SK-N-SH (cell line): ENCODE data around the gene ABCA3. TPM values are rescaled to one million over a fixed set of nuclear protein-coding genes. Genes with fewer than 3 reads are reported as not detected.

Experiments used
- CTCF ChIA-PET: fragments of 300-600, 350-600 bp; formaldehyde crosslinking; extraction: SDS; loops from one replicate; lab custom pipeline; 2021; lab: Yijun Ruan, JAX
- POLR2A ChIA-PET: fragments of 350-600 bp; sonication (Branson Sonifier 250); formaldehyde crosslinking; extraction: SDS; loops from one replicate; lab custom pipeline; 2020; ENCODE audit warnings: antibody characterized with exemption, inconsistent platforms; lab: Yijun Ruan, JAX
- DNase-seq: peaks from one replicate; pipeline ENCODE4 v3.0.0; 2012
- H2AFZ ChIP-seq: fragments of 200-600 bp; sonication (generic); 2 replicates; pipeline ENCODE4 v1.8.1; 2016; ENCODE audit warnings: antibody characterized with exemption, mild to moderate bottlenecking, low read depth
- H3F3A ChIP-seq: fragments of 200-600 bp; sonication (generic); replicated peaks from 2 replicates; pipeline ENCODE3; 2016; ENCODE audit warnings: antibody characterized with exemption, mild to moderate bottlenecking; ENCODE audit not compliant: insufficient read depth
- H3K27ac ChIP-seq, 2 experiments: fragments of 200-500 bp in 1 of 2; fragments of 200-600 bp in 1 of 2; sonication (Bioruptor generic) in 1 of 2; sonication (generic), shearing (Covaris generic) in 1 of 2; 2 replicates each; pipeline versions ENCODE4 v1.5.1 to v1.6.1; 2014 to 2016; ENCODE audit warnings: low read depth in 2 of 2, inconsistent platforms in 1 of 2, low read length in 1 of 2, mild to moderate bottlenecking in 1 of 2, mixed read lengths in 1 of 2
- H3K27me3 ChIP-seq: fragments of 200-600 bp; sonication (generic), shearing (Covaris generic); 2 replicates; pipeline ENCODE4 v1.6.1; 2016; ENCODE audit warnings: mixed run types; ENCODE audit not compliant: insufficient read depth
- H3K36me3 ChIP-seq, 2 experiments: fragments of 200-500 bp in 1 of 2; fragments of 200-600 bp in 1 of 2; sonication (Bioruptor generic) in 1 of 2; sonication (generic) in 1 of 2; replicated peaks in 1 of 2; 2 replicates each; pipeline versions ENCODE3 to v1.5.1; 2014 to 2016; ENCODE audit warnings: low read length in 1 of 2, mild to moderate bottlenecking in 1 of 2; ENCODE audit not compliant: insufficient read depth in 2 of 2, control insufficient read depth in 1 of 2
- H3K4me1 ChIP-seq, 2 experiments: fragments of 200-500 bp in 1 of 2; fragments of 200-600 bp in 1 of 2; sonication (Bioruptor generic) in 1 of 2; sonication (generic), shearing (Covaris generic) in 1 of 2; 2 replicates each; pipeline versions ENCODE4 v1.5.1 to v1.6.1; 2014 to 2016; ENCODE audit warnings: low read depth in 1 of 2, low read length in 1 of 2, mixed run types in 1 of 2; ENCODE audit not compliant: insufficient read depth in 2 of 2, control insufficient read depth in 1 of 2
- H3K4me2 ChIP-seq: fragments of 200-600 bp; sonication (generic), shearing (Covaris generic); 2 replicates; pipeline ENCODE4 v1.6.1; 2017; ENCODE audit warnings: mixed run types
- H3K4me3 ChIP-seq, 2 experiments: fragments of 200-500 bp in 1 of 2; fragments of 200-600 bp in 1 of 2; sonication (Bioruptor generic) in 1 of 2; sonication (generic), shearing (Covaris generic) in 1 of 2; 2 replicates each; pipeline versions ENCODE4 v1.5.1 to v1.8.1; 2014 to 2016; ENCODE audit warnings: low read depth in 2 of 2, inconsistent platforms in 1 of 2, low read length in 1 of 2, mild to moderate bottlenecking in 1 of 2, mixed read lengths in 1 of 2, moderate library complexity in 1 of 2
- H3K79me2 ChIP-seq: fragments of 200-600 bp; sonication (generic); 2 replicates; pipeline ENCODE4 v1.8.1; 2017; ENCODE audit warnings: mild to moderate bottlenecking; ENCODE audit not compliant: insufficient read depth
- H3K9ac ChIP-seq: fragments of 200-600 bp; sonication (generic); 2 replicates; pipeline ENCODE4 v1.6.1; 2017; ENCODE audit warnings: mixed run types
- H3K9me2 ChIP-seq: fragments of 200-600 bp; sonication (generic); 2 replicates; pipeline ENCODE4 v1.6.1; 2017; ENCODE audit warnings: mixed run types
- H3K9me3 ChIP-seq: fragments of 200-600 bp; sonication (generic); 2 replicates; pipeline ENCODE4 v1.6.1; 2017; ENCODE audit warnings: mixed run types, mild to moderate bottlenecking, moderate library complexity
- H4K20me1 ChIP-seq: fragments of 200-600 bp; sonication (generic); 2 replicates; pipeline ENCODE4 v1.6.1; 2017; ENCODE audit warnings: mild to moderate bottlenecking, mixed run types; ENCODE audit not compliant: insufficient read depth
- CHD2 ChIP-seq: fragments of 150-350 bp; IDR thresholded peaks from 2 replicates; pipeline ENCODE4 v1.6.1; 2018; ENCODE audit warnings: low read length; ENCODE audit not compliant: partially characterized antibody
- ELF1 ChIP-seq: IDR thresholded peaks from 2 replicates; pipeline ENCODE4 v1.4.0; 2012
- EZH2phosphoT487 ChIP-seq: fragments of 200-600 bp; sonication (generic); IDR thresholded peaks from 2 replicates; pipeline ENCODE4 v1.6.1; 2017; ENCODE audit warnings: low read depth, mixed run types, mild to moderate bottlenecking, antibody characterized with exemption, moderate library complexity, borderline replicate concordance
- FOXJ3 ChIP-seq: sonication (generic); formaldehyde crosslinking; IDR thresholded peaks from 2 replicates; pipeline ENCODE4 v1.5.1; 2020; ENCODE audit warnings: mild to moderate bottlenecking, missing genetic modification reagents
- GABPA ChIP-seq: IDR thresholded peaks from 2 replicates; pipeline ENCODE4 v1.4.0; 2012; ENCODE audit warnings: low read depth, mild to moderate bottlenecking
- GATA2 ChIP-seq: sonication (generic); formaldehyde crosslinking; IDR thresholded peaks from 2 replicates; pipeline ENCODE4 v1.5.0; 2020; ENCODE audit warnings: mild to moderate bottlenecking, missing genetic modification reagents
- JUND ChIP-seq: IDR thresholded peaks from 2 replicates; pipeline ENCODE4 v1.4.0; 2012
- NFIC ChIP-seq: IDR thresholded peaks from 2 replicates; pipeline ENCODE4 v1.4.0; 2012; ENCODE audit warnings: borderline replicate concordance
- POLR2AphosphoS5 ChIP-seq: IDR thresholded peaks from 2 replicates; pipeline ENCODE4 v1.6.1; 2012; ENCODE audit warnings: low read depth, low read length
- RCOR1 ChIP-seq: fragments of 150-350 bp; IDR thresholded peaks from 2 replicates; pipeline ENCODE4 v1.6.1; 2017; ENCODE audit warnings: antibody characterized with exemption, low read length
- RFX5 ChIP-seq: IDR thresholded peaks from 2 replicates; pipeline ENCODE4 v1.6.1; 2012; ENCODE audit warnings: mild to moderate bottlenecking, improper control_type of control experiment, low read length
- SIN3A ChIP-seq: IDR thresholded peaks from 2 replicates; pipeline ENCODE4 v1.6.1; 2012; ENCODE audit warnings: low read depth, mild to moderate bottlenecking, low read length, moderate library complexity, borderline replicate concordance
- SMC3 ChIP-seq: IDR thresholded peaks from 2 replicates; pipeline ENCODE4 v1.6.1; 2012; ENCODE audit warnings: low read depth, low read length, improper control_type of control experiment
- TAF1 ChIP-seq: IDR thresholded peaks from 2 replicates; pipeline ENCODE4 v1.6.1; 2012; ENCODE audit warnings: low read depth, mild to moderate bottlenecking, low read length, moderate library complexity, borderline replicate concordance
- TEAD4 ChIP-seq: IDR thresholded peaks from 2 replicates; pipeline ENCODE4 v1.4.0; 2012; ENCODE audit warnings: mild to moderate bottlenecking, borderline replicate concordance; ENCODE audit not compliant: insufficient read depth
- YY1 ChIP-seq: IDR thresholded peaks from 2 replicates; pipeline ENCODE4 v1.4.0; 2012; ENCODE audit warnings: low read depth, mild to moderate bottlenecking
- WGBS: methylation state at CpG from one replicate; pipeline ENCODE4 v1.1.6; 2017; ENCODE audit warnings: low lambda C conversion rate; 5-methylcytosine and 5-hydroxymethylcytosine counted together
- polyA plus RNA-seq, 3 experiments: library from polyadenylated mRNA; depleted of rRNA; stranded (reverse); fragments of >200 nt; gene quantifications; 2 replicates each; pipeline ENCODE4 v1.2.3, GENCODE V29; 2012
- TF ChIP-seq, protein P1 (sequence below): IDR thresholded peaks from 2 replicates; pipeline ENCODE4 v1.4.0; 2012; ENCODE audit warnings: low read depth, borderline replicate concordance
- TF ChIP-seq, protein P2 (sequence below): IDR thresholded peaks from 2 replicates; pipeline ENCODE4; 2012
- TF ChIP-seq, protein P3 (sequence below): IDR thresholded peaks from 2 replicates; pipeline ENCODE4 v1.4.0; 2012; ENCODE audit warnings: low read depth, borderline replicate concordance
- TF ChIP-seq, protein P4 (sequence below): fragments of 150-350 bp; IDR thresholded peaks from 2 replicates; pipeline ENCODE4 v1.6.1; 2016; ENCODE audit warnings: mild to moderate bottlenecking, low read depth, low read length
- TF ChIP-seq, protein P5 (sequence below): fragments of 150-350 bp; IDR thresholded peaks from 2 replicates; pipeline ENCODE4 v1.6.1; 2017; ENCODE audit warnings: antibody characterized with exemption, low read length, low read depth, borderline replicate concordance

Gene ABCA3
- polyA plus RNA-seq, 1 of the 3 experiments (the other 2 are of a cell fraction), result 9.9 TPM

DNA sequence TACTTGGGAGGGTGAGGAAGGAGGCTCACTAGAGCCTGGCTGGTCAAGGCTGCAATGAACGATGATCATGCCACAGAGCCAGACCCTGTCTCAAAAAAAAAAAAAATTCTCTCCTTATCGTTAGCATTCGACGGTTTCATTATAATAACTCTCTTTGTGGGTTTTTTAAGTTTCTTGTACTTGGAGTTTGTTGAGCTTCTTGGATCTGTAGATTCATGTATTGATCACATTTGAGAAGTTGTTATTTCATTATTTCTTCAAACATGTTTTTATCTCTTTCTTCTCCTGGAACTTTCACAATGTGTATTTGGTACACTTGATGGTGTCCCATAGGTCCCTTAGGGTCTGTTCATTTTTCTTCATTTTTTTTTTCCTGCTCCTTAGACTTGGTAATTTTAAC lies 16.8 kb upstream of the ABCA3 start:
- CTCF ChIA-PET, result interaction anchor here (0.7 to 2.4 kb wide), 4 partner anchors 8 to 144 kb away, joined by 3 to 8 read pairs (median 4); partner anchors contain the start of gene ABCA3
- H3K4me2 ChIP-seq, result no peak overlapping the region
- POLR2A ChIA-PET, result no interaction called here
- no peaks in the 10 kb centered on the region for H3K36me3 ChIP-seq
- H3K4me1 ChIP-seq, result no peaks in the 10 kb centered on the region
- H3K27me3 ChIP-seq, result no peaks in the 10 kb centered on the region
- no peak overlapping the region for H3K9ac ChIP-seq
- H3K79me2 ChIP-seq, result no peaks in the 10 kb centered on the region
- no peak overlapping the region for H3K27ac ChIP-seq
- 87% methylated on average over 4 of the region's 4 CpGs for WGBS
- TF ChIP-seq, protein P1, sequence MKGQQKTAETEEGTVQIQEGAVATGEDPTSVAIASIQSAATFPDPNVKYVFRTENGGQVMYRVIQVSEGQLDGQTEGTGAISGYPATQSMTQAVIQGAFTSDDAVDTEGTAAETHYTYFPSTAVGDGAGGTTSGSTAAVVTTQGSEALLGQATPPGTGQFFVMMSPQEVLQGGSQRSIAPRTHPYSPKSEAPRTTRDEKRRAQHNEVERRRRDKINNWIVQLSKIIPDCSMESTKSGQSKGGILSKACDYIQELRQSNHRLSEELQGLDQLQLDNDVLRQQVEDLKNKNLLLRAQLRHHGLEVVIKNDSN, result no peak
- TF ChIP-seq, protein P2, sequence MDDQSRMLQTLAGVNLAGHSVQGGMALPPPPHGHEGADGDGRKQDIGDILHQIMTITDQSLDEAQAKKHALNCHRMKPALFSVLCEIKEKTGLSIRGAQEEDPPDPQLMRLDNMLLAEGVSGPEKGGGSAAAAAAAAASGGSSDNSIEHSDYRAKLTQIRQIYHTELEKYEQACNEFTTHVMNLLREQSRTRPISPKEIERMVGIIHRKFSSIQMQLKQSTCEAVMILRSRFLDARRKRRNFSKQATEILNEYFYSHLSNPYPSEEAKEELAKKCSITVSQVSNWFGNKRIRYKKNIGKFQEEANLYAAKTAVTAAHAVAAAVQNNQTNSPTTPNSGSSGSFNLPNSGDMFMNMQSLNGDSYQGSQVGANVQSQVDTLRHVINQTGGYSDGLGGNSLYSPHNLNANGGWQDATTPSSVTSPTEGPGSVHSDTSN, result no peak
- no peak for TF ChIP-seq RCOR1
- no peak for TF ChIP-seq RFX5
- no peak for TF ChIP-seq GATA2
- TF ChIP-seq, protein P3, sequence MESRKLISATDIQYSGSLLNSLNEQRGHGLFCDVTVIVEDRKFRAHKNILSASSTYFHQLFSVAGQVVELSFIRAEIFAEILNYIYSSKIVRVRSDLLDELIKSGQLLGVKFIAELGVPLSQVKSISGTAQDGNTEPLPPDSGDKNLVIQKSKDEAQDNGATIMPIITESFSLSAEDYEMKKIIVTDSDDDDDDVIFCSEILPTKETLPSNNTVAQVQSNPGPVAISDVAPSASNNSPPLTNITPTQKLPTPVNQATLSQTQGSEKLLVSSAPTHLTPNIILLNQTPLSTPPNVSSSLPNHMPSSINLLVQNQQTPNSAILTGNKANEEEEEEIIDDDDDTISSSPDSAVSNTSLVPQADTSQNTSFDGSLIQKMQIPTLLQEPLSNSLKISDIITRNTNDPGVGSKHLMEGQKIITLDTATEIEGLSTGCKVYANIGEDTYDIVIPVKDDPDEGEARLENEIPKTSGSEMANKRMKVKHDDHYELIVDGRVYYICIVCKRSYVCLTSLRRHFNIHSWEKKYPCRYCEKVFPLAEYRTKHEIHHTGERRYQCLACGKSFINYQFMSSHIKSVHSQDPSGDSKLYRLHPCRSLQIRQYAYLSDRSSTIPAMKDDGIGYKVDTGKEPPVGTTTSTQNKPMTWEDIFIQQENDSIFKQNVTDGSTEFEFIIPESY, result no peak
- no peak for TF ChIP-seq CHD2
- no peak for TF ChIP-seq SMC3
- TF ChIP-seq NFIC, result no peak
- TF ChIP-seq GABPA, result no peak
- no peak for TF ChIP-seq JUND
- TF ChIP-seq TAF1, result no peak
- TF ChIP-seq SIN3A, result no peak
- no peak overlapping the region for H3K4me3 ChIP-seq
- no peak overlapping the region for H2AFZ ChIP-seq
- H3F3A ChIP-seq, result peaks cover 2% of the 10 kb centered on the region
- no peaks in the 10 kb centered on the region for H3K9me2 ChIP-seq
- no peaks in the 10 kb centered on the region for H4K20me1 ChIP-seq
- H3K9me3 ChIP-seq, result 0 out of 2 replicates have a peak, but pooled peaks cover 9% of the 10 kb centered on the region
- DNase-seq, result no peak

DNA sequence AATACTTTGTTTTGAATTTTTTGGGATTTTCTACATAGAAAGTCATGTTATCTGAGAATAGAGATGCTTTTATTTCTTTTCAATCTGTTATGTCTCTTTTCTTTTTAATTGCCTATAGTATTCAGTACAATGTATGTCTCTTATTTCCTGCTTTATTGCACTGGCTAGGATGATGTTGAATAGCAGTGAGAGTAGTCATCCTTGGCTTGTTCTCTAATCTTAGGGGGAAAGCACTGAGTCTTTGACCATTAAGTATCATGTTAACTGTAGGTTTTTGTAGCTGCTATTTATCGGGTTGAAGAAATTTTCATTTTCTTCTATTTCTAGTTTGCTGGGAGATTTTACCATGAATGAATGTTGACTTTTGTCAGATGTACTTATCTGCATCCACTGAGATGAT lies 10.0 kb upstream of the ABCA3 start:
- DNase-seq, result no peak
- H3K4me2 ChIP-seq, result no peak overlapping the region
- no peak overlapping the region for H3K4me3 ChIP-seq
- ChIA-PET POLR2A (no interaction called here), CTCF (interaction anchor here (2.0 kb wide), 1 partner anchor 10 kb away, joined by 7 read pairs; the partner anchor contains the start of gene ABCA3)
- 81% methylated on average over 1 of the region's 1 CpG for WGBS
- no peaks in the 10 kb centered on the region for H3K9me2 ChIP-seq
- no peak overlapping the region for H2AFZ ChIP-seq
- H3K9ac ChIP-seq, result no peak overlapping the region
- no peaks in the 10 kb centered on the region for H3K4me1 ChIP-seq
- no peaks in the 10 kb centered on the region for H3K79me2 ChIP-seq
- H3K27me3 ChIP-seq, result no peaks in the 10 kb centered on the region
- H3K36me3 ChIP-seq, result no peaks in the 10 kb centered on the region
- no peaks in the 10 kb centered on the region for H4K20me1 ChIP-seq
- H3K27ac ChIP-seq, result no peak overlapping the region
- H3K9me3 ChIP-seq, result no peaks in the 10 kb centered on the region
- peaks cover 5% of the 10 kb centered on the region for H3F3A ChIP-seq
- TF ChIP-seq, protein P4, sequence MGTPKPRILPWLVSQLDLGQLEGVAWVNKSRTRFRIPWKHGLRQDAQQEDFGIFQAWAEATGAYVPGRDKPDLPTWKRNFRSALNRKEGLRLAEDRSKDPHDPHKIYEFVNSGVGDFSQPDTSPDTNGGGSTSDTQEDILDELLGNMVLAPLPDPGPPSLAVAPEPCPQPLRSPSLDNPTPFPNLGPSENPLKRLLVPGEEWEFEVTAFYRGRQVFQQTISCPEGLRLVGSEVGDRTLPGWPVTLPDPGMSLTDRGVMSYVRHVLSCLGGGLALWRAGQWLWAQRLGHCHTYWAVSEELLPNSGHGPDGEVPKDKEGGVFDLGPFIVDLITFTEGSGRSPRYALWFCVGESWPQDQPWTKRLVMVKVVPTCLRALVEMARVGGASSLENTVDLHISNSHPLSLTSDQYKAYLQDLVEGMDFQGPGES, result no peak
- TF ChIP-seq YY1 (no peak), CHD2 (no peak), FOXJ3 (no peak), EZH2phosphoT487 (no peak), SMC3 (no peak), RFX5 (no peak), POLR2AphosphoS5 (no peak), SIN3A (no peak), GATA2 (no peak), ELF1 (no peak), TEAD4 (no peak)
- TF ChIP-seq, protein P2, result no peak
- TF ChIP-seq, protein P5, sequence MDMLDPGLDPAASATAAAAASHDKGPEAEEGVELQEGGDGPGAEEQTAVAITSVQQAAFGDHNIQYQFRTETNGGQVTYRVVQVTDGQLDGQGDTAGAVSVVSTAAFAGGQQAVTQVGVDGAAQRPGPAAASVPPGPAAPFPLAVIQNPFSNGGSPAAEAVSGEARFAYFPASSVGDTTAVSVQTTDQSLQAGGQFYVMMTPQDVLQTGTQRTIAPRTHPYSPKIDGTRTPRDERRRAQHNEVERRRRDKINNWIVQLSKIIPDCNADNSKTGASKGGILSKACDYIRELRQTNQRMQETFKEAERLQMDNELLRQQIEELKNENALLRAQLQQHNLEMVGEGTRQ, result no peak
